ENCODE measurements around the gene WNT11. TPM values are rescaled to one million over a fixed set of nuclear protein-coding genes. Genes with fewer than 3 reads are reported as not detected.
A peak's percentile ranks its signal among the peaks of the same experiment; 100 is the strongest.

The WNT11 gene
- total and polyA plus RNA-seq, 2 of the 13 experiments (the other 11 are each of a cell fraction or from before 2014, with no cell fraction given): 0.34 to 0.66 TPM

- TF ChIP-seq SKIL (CRISPR knock-in tag; IDR thresholded peaks at IDR 0.05; ENCODE audit: borderline replicate concordance) (no peak), TCF7L2 (IDR thresholded peaks at IDR 0.05; ENCODE audit: low read depth, low read length) (no peak), ZNF772 (CRISPR knock-in tag; IDR thresholded peaks at IDR 0.05) (no peak), FOSL1 (CRISPR knock-in tag; IDR thresholded peaks at IDR 0.05; ENCODE audit: borderline replicate concordance) (peak; percentile 74), ZNF501 (CRISPR knock-in tag; IDR thresholded peaks at IDR 0.05) (no peak), RBAK (CRISPR knock-in tag; IDR thresholded peaks at IDR 0.05) (no peak), HOMEZ (CRISPR knock-in tag; IDR thresholded peaks at IDR 0.05; ENCODE audit: low read depth) (no peak), ZBTB21 (CRISPR knock-in tag; IDR thresholded peaks at IDR 0.05) (0 out of 2 replicates have a peak, but pooled peaks have one; percentile 28), CTCF (CRISPR knock-in tag; IDR thresholded peaks at IDR 0.05) (no peak), FOSL2 (CRISPR knock-in tag; IDR thresholded peaks at IDR 0.05) (peak; percentile 95), SOX5 (CRISPR knock-in tag; IDR thresholded peaks at IDR 0.05; ENCODE audit: borderline replicate concordance) (0 out of 2 replicates have a peak, but pooled peaks have one; percentile 32), DDIT3 (CRISPR knock-in tag; IDR thresholded peaks at IDR 0.05) (no peak), DPF2 (CRISPR knock-in tag; IDR thresholded peaks at IDR 0.05; ENCODE audit: borderline replicate concordance, low read depth) (peak; percentile 57; the same call in 1 of the 2 replicates), DNMT3B (CRISPR knock-in tag; conservative IDR thresholded peaks at IDR 0.05) (no peak), ZNF343 (CRISPR knock-in tag; IDR thresholded peaks at IDR 0.05) (no peak), ZKSCAN8 (CRISPR knock-in tag; IDR thresholded peaks at IDR 0.05; ENCODE audit: borderline replicate concordance) (0 out of 2 replicates have a peak, but pooled peaks have one; percentile 25), GLMP (CRISPR knock-in tag; IDR thresholded peaks at IDR 0.05; ENCODE audit: borderline replicate concordance) (no peak), HNRNPL (IDR thresholded peaks at IDR 0.05; ENCODE audit: low read depth, low read length) (no peak), SSRP1 (CRISPR knock-in tag; IDR thresholded peaks at IDR 0.05) (no peak), FOXA1 (IDR thresholded peaks at IDR 0.05) (no peak), FOXA1 (CRISPR knock-in tag; IDR thresholded peaks at IDR 0.05) (peak; percentile 59; the same call in 1 of the 2 replicates), ZNF274 (CRISPR knock-in tag; IDR thresholded peaks at IDR 0.05) (no peak), ZNF605 (CRISPR knock-in tag; IDR thresholded peaks at IDR 0.05) (no peak), ZNF510 (CRISPR knock-in tag; IDR thresholded peaks at IDR 0.05; ENCODE audit: low read depth) (0 out of 2 replicates have a peak, but pooled peaks have one; percentile 52)
Measured at GRCh38 chr11:76148941-76149613, 57.2 kb downstream of the WNT11 start (continued).
